UCSD-AML1 (cell line): ENCODE measurements around the gene HHATL.

Source experiments
- DNase-seq: peaks from one replicate; lab custom pipeline; 2025; ENCODE audit not compliant: unreplicated experiment; lab: John Stamatoyannopoulos, UW

HHATL gene

GRCh38 chr3:42702066-42702951, at the start of gene HHATL:
TSS of gene HHATL (minus strand) at chr3:42702798. CDS start at chr3:42700826, 1,972 bp downstream.
- DNase-seq: no peak

DNA sequence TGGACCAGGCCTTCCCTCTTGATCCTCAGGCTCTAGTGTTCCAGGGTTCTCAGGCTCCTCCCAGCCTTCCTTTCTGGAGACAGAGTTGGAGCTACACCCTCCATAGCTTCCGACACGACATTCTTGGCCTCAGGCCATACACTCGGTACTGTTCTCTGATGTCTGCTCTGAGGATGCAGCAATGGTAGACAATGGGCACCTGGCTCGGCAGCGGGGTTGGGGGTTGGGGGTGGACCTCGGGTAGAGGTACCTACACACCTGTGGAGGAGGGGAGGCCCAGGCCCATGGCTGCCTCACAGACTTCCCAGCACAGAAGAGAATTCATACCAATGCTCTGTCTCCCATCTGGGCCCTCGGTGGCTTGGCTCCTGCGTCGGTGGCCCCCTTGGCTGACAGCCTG, 49.0 kb upstream of the HHATL start:
- DNase-seq: no peak

DNA sequence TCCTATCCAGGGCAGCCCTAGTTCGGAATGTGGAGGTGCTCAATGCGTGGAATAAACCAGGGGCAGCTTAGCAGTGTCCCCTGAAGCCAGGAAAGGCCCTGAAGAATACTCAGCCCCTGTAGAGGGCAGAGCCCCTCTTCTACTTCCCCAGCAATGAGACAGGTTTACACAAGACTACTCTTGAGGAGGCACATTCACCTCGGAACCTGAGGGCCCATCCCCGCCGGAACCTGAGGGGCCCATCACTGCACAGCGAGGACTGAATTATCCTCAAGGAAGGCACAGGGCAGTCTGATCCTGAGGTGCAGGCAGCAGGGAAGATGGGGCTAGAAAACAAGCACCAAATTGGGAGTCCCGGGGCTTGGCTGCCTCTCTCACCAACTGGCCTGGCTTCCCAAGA, 48.2 kb upstream of the HHATL start:
- no peak for DNase-seq

- DNase-seq: peak; percentile 26
These were observed 47.2 kb upstream of the HHATL start for GRCh38 chr3:42749753-42750231.

DNA sequence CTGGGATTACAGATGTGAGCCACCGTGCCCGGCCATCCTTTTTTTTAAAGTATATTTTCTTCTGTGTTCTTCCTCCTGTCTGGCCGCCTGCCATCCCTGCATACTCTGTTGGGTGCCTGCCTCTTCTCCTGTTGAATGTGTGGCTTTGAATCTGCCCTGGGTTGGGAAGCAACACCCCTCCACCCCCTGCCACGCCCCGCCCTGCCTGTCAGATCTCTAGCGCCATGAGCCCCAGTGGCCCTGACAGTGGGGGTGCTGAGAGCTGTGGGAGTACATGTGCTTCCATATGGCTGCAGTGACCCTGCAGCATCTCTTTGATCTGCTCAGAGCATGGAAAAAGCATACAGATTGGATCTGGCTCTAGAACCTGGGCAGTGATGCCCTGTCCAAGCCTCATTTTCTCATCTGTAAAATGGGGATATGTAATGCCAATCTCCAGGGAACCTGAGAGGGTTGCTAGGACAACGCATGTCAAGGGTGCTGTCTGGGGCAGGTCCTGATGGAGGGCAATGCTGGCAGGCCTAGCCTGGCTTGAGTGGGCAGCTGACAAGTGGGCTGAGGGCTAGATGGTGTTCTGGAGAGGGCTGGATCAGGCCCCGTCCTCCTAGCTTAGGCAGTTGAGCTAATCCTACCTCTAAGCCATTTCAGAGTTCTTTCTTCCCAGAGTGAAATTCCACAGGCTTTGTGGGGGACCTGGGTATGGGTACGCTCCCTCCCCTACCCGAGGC, 46.6 kb upstream of the HHATL start:
- no peak for DNase-seq

- DNase-seq: no peak
These were observed 45.0 kb upstream of the HHATL start for GRCh38 chr3:42747581-42747980.

GRCh38 chr3:42746455-42747450, 44.2 kb upstream of the HHATL start:
- DNase-seq: no peak

DNA sequence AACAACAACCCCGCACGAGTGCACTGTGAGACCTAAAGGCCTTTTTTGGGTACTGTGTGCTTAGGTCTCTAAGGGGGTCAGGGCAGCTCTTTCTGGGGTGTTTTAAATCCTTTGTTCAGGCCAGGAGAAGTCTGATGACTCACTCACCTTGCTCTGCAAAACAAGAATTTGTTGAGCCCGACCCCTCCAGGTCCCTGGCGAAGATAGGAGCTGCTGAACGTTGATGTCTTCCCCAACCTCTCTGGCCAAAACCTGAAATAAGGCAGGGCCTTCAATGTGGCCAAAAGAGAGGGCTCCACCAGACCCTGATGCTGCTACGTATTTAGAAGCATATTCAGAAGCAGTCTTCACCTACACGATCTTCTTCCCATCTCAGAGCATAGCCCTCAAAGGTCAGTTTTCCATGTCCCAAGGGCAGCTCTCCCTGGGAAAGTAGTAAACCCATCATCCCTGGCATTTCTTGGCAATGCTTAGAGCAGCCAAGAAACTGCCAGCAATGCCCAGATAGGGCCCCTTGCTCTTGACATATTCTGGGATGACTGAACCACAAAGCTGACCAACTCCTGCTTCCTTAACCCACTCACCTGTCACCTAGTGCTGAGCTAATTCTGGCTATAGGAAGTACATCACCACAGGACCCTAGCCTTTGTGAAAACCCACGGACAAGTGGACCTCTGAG, 43.3 kb upstream of the HHATL start:
- DNase-seq: no peak

DNA sequence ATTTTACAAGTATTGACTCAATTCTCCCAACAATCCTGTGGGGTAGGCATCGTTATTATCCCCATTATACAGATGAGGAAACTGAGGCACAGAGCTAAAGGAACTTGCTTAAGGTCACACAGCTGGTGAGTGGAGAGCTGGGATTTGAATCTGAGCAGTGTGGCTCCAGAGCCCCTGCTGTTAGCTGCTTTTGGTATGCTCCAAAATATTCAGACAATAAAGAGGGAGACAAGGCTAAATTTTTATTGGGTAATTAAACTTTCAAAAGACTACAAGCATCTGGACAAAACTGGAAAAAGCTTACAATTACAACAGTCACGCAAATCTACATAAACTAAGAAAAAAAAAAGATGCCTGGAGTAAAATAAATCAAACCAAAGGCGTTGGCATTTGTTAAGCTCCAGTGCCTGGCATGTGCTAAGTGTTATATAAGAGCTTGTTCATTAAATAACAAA, 42.7 kb upstream of the HHATL start:
- DNase-seq: no peak

DNA sequence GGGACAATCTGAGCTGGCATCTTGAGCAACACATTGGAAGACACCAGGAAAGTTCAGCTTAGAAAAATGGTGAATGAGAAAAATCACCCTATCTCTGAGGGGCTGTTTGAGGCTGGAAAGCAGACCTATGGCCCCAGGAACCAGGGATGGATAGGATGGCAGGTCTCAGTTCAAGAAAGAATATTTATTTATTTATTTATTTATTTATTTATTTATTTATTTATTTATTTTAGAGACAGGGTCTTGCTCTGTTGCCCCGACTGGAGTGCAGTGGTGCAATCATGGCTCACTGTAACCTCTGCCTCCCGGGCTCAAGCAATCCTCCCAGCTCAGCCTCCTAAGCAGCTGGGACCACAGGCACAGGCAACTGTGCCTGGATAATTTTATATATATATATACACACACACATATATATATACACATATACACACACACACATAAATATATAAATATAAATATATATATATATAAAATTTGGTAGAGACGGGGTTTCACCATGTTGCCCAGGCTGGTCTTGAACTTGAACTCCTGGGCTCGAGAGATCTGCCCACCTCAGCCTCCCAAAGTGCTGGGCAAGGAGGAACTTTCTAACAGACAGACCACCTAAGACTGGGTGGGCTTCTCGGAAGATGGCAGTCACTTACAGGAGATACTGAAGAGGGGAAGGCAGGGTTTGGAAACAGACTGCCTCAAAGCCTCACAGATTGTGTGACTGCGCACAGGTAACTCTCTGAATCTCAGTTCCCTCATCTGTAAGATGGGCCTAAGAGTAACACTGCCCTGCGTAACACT, 40.8 kb upstream of the HHATL start:
- DNase-seq: no peak

DNA sequence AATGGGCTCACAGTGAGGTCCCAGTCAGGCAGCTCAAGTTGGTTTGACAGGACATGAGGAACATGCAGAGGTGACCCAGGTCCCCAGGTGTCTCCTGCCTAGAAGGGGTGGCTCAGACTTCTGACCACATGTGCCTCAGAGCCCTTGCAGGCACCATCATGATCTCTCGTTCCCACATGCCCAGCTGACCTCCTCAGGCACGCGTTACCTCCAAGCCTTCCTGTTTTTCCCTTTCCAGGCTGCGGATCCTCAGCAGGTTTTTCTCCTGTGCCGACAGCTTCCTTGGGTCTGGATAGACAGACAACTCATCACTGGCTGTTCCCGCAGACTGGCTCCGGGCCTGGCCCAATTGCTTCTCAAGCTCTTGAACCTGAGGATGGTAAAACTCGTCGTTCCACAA, 40.1 kb upstream of the HHATL start:
- DNase-seq: no peak

- DNase-seq: no peak
These were observed 39.7 kb upstream of the HHATL start for GRCh38 chr3:42742259-42742658.

DNA sequence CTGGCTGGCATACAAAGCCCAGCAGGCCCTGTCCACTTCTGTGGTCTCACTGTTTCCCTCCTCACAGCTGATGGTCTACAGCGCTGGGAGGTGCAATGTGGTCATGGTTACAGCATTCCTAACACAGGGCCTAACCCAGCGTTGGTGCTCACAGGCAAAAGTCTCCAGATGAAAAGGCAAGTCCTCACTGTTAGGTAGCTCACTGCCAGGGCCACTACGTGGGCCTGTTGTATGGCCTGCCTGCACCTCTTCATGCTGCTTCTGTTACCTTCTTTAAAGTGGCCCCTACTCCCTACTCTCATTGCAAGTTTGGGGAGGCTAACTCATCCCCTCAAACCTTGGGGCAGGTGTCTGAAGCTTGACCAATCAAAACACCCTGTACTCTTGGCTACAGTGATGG, 39.2 kb upstream of the HHATL start:
- no peak for DNase-seq

GRCh38 chr3:42739401-42740158, 37.0 kb upstream of the HHATL start:
- DNase-seq: no peak

DNA sequence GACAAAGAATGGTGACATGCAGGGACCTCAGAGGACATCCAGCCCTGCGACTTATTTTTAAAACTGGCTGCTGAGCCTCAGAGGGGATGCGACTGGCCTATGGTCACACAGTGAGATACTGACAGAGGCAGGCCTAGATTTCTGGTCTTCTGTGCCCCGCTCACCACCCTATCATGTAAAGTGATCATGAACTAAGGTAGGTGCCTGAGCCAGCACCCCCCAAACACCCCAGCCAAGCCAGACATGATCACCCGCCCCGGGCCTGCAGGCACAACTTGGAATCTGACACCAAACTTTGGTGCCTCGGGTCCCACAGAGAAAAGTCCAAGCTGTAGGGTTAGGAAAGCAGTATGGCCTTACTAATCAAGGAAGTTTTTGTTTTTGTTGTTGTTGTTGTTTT, 33.9 kb upstream of the HHATL start:
- no peak for DNase-seq

DNA sequence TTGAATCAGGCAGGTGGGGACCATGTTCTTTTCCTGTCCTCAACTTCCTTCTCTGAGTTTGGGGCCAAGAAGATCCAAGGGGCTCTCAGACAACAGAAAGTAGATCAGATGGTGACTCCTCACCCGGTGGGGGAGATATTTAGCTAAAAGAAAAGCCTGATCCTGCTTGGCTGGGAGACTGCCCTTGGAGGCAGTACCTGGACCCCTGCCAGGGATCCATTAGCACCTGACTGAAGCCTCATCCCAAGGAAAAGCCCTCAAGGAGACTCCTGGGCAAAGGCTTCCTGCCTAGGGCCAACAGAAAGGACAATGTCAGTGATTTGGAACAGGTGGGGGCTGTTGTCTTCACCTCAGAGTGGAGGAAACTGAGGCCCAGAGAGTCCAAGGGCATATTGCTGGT, 33.5 kb upstream of the HHATL start:
- no peak for DNase-seq

GRCh38 chr3:42735615-42736014, 33.0 kb upstream of the HHATL start:
- no peak for DNase-seq

GRCh38 chr3:42735019-42735418, 32.4 kb upstream of the HHATL start:
- DNase-seq: no peak
